ENCODE measurements around the gene MAP2K7. TPM values are rescaled to one million over a fixed set of nuclear protein-coding genes. Genes with fewer than 3 reads are reported as not detected.

The MAP2K7 gene
- total RNA-seq, 4 donors from 2014 or later: 23.1 to 47.8 (median 30.9) TPM

GRCh38 chr19:7907122-7907521, 3.4 kb downstream of the MAP2K7 start:
- intact Hi-C loops (cut with DNase I; ENCODE audit: low total_unique reads): no loop called here
- WGBS, 2 donors: 66 to 74% methylated on average over 19 of the region's 19 CpGs
- TF ChIP-seq POLR2A (IDR thresholded peaks at IDR 0.05) (no peak), CTCF (IDR thresholded peaks at IDR 0.05) (no peak)
- H3K4me3 ChIP-seq (ENCODE audit: low read depth, poor library complexity, severe bottlenecking): no peak overlapping the region
- no peak for DNase-seq (ENCODE audit: low spot score in 2 of 2)

- intact Hi-C loops (cut with DNase I; ENCODE audit: low total_unique reads): no loop called here
- 77 to 82% methylated on average over 11 of the region's 11 CpGs for WGBS, 2 donors
- no peak for DNase-seq (ENCODE audit: low spot score in 2 of 2)
- H3K4me3 ChIP-seq (ENCODE audit: low read depth, poor library complexity, severe bottlenecking): no peak overlapping the region
- TF ChIP-seq POLR2A (IDR thresholded peaks at IDR 0.05) (no peak), CTCF (IDR thresholded peaks at IDR 0.05) (no peak)
Measured at GRCh38 chr19:7907544-7907943, 3.9 kb downstream of the MAP2K7 start.

DNA sequence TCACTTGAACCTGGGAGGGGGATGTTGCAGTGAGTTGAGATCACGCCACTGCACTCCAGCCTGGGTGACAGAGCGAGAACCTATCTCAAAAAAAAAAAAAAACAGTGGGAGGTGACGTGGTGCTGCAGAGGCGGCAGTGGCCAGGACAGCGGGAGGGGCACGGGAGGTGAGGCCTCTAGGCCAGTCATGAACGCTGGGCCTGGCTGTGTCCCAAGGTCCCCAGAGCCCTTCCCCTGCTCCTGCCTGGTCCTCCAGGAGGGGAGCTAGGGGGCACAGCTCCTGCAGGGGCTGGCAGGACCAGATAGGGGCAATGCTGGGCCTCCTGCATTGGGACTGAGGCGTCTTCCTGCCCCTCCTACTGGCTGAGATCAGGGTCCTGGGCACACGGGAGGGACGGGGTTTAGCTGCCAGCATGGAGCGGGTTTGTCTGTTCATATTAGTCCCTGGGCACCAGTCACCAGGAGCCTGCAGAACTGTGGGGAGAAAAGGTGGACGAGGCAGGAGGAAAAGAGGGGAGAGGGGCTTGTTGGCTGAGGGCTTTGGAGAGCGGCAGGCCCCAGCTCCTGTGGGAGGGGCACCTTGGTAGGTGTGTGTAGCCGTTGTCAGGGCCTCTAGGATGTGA, 4.5 kb downstream of the MAP2K7 start:
- intact Hi-C loops (cut with DNase I; ENCODE audit: low total_unique reads): no loop called here
- WGBS, 2 donors: 76% methylated on average over 14 of the region's 14 CpGs
- no peak for DNase-seq (ENCODE audit: low spot score in 2 of 2)
- no peak overlapping the region for H3K4me3 ChIP-seq (ENCODE audit: low read depth, poor library complexity, severe bottlenecking)
- TF ChIP-seq POLR2A (IDR thresholded peaks at IDR 0.05) (no peak), CTCF (IDR thresholded peaks at IDR 0.05) (no peak)

GRCh38 chr19:7908742-7909461, 5.2 kb downstream of the MAP2K7 start:
- intact Hi-C loops (cut with DNase I; ENCODE audit: low total_unique reads): no loop called here
- no peak overlapping the region for H3K4me3 ChIP-seq (ENCODE audit: low read depth, poor library complexity, severe bottlenecking)
- WGBS, 2 donors: 73 to 85% methylated on average over 13 to 17 of the region's 19 CpGs
- no peak for DNase-seq (ENCODE audit: low spot score in 2 of 2)
- TF ChIP-seq POLR2A (IDR thresholded peaks at IDR 0.05): no peak
- TF ChIP-seq CTCF (IDR thresholded peaks at IDR 0.05): no peak

GRCh38 chr19:7909471-7910067, 5.9 kb downstream of the MAP2K7 start:
- 91 to 94% methylated on average over 15 to 18 of the region's 21 CpGs for WGBS, 2 donors
- no peak for DNase-seq (ENCODE audit: low spot score in 2 of 2)
- no peak overlapping the region for H3K4me3 ChIP-seq (ENCODE audit: low read depth, poor library complexity, severe bottlenecking)
- TF ChIP-seq POLR2A (IDR thresholded peaks at IDR 0.05) (no peak), CTCF (IDR thresholded peaks at IDR 0.05) (no peak)
- intact Hi-C loops (cut with DNase I; ENCODE audit: low total_unique reads): no loop called here

Data from lower leg skin (tissue), 4 donors.